22Rv1 (cell line): ENCODE results near the gene TIGD1.

ENCODE experiments used
- H3K27ac ChIP-seq: fragments of 450-650 bp; 2 replicates; pipeline ENCODE4 v1.5.1; 2017
- CTCF ChIP-seq: fragments of 450-650 bp; IDR thresholded peaks from 2 replicates; pipeline ENCODE4 v1.5.1; 2017; ENCODE audit warnings: mild to moderate bottlenecking
- ZFX ChIP-seq: fragments of 450-650 bp; IDR thresholded peaks from 2 replicates; pipeline ENCODE4 v1.6.1; 2017; ENCODE audit warnings: antibody characterized with exemption, borderline replicate concordance

Gene TIGD1

GRCh38 chr2:232521098-232521497, 29.3 kb downstream of the TIGD1 start:
- no peak overlapping the region for H3K27ac ChIP-seq
- TF ChIP-seq ZFX (no peak), CTCF (no peak)

- TF ChIP-seq ZFX (no peak), CTCF (no peak)
These were observed 29.9 kb downstream of the TIGD1 start for GRCh38 chr2:232520489-232520888.

GRCh38 chr2:232519581-232520438, 30.5 kb downstream of the TIGD1 start, which contains the start of gene PRSS56:
TSS of gene PRSS56 (plus strand) at chr2:232520388. CDS start at chr2:232520599, 211 bp downstream.
- H3K27ac ChIP-seq: no peak within 1 kb of the TSS
- TF ChIP-seq CTCF (no peak), ZFX (no peak)

More at GRCh38 chr2:232520489-232520888, 29.9 kb downstream of the TIGD1 start:
- no peak overlapping the region for H3K27ac ChIP-seq

GRCh38 chr2:232518844-232519243, 31.5 kb downstream of the TIGD1 start:
- TF ChIP-seq ZFX: no peak
- no peak for TF ChIP-seq CTCF
- no peak overlapping the region for H3K27ac ChIP-seq

- TF ChIP-seq ZFX: no peak
- no peak for TF ChIP-seq CTCF
- H3K27ac ChIP-seq: no peak overlapping the region
These were observed 33.8 kb downstream of the TIGD1 start for GRCh38 chr2:232516551-232516950.

- TF ChIP-seq ZFX (no peak), CTCF (no peak)
- H3K27ac ChIP-seq: no peak overlapping the region
These were observed 34.7 kb downstream of the TIGD1 start for GRCh38 chr2:232515639-232516038.

- no peak overlapping the region for H3K27ac ChIP-seq
- TF ChIP-seq ZFX (no peak), CTCF (no peak)
These were observed 37.0 kb downstream of the TIGD1 start for GRCh38 chr2:232513353-232513752.
